WTC11 (cell line): ENCODE data around the gene SLC12A4. TPM values are rescaled to one million over a fixed set of nuclear protein-coding genes. Genes with fewer than 3 reads are reported as not detected.

ENCODE experiments used
- ATAC-seq: fragments of 200-7000 bp; cut with Tn5 transposase; 2 replicates; pipeline ENCODE4 v1.10.0; 2021; ENCODE audit warnings: mild to moderate bottlenecking, moderate library complexity
- CTCF ChIA-PET: fragments of 300-600 bp; sonication (Branson Sonifier 250); formaldehyde crosslinking; loops from one replicate; lab custom pipeline; 2021; ENCODE audit warnings: antibody characterized with exemption; lab: Charles Lee
- POLR2A ChIA-PET: fragments of 350-600 bp; sonication (Branson Sonifier 250); formaldehyde crosslinking; loops from one replicate; lab custom pipeline; 2021; ENCODE audit warnings: antibody characterized with exemption; lab: Charles Lee
- DNase-seq: peaks from one replicate; pipeline ENCODE4 v3.0.0; 2021; ENCODE audit warnings: low spot score
- H3K27ac Mint-ChIP-seq: 2 replicates; pipeline ENCODE4 v1.8.0; 2021; ENCODE audit warnings: mixed read lengths
- H3K27me3 Mint-ChIP-seq: 2 replicates; pipeline ENCODE4 v1.8.0; 2021; ENCODE audit warnings: low read depth, mild to moderate bottlenecking, moderate library complexity, mixed read lengths
- H3K36me3 Mint-ChIP-seq: 2 replicates; pipeline ENCODE4 v1.8.0; 2021; ENCODE audit warnings: mixed read lengths
- H3K4me1 Mint-ChIP-seq: 2 replicates; pipeline ENCODE4 v1.8.0; 2022; ENCODE audit warnings: mixed read lengths
- H3K4me3 Mint-ChIP-seq: 2 replicates; pipeline ENCODE4 v1.8.0; 2021; ENCODE audit warnings: mild to moderate bottlenecking, moderate library complexity, mixed read lengths
- H3K9me3 Mint-ChIP-seq: 2 replicates; pipeline ENCODE4 v1.8.0; 2021; ENCODE audit warnings: mixed read lengths
- ATF3 ChIP-seq: sonication (generic); formaldehyde crosslinking; conservative IDR thresholded peaks from 2 replicates; pipeline ENCODE4 v1.8.1; 2022; ENCODE audit warnings: mild to moderate bottlenecking, missing genetic modification reagents
- EMX1 ChIP-seq: fragments of 250-450 bp; sonication (Bioruptor Pico); IDR thresholded peaks from 2 replicates; pipeline ENCODE4 v1.8.0; 2021; ENCODE audit warnings: mild to moderate bottlenecking
- FOXP1 ChIP-seq: sonication (generic); formaldehyde crosslinking; IDR thresholded peaks from 2 replicates; pipeline ENCODE4 v1.8.0; 2022; ENCODE audit warnings: missing genetic modification reagents, mild to moderate bottlenecking, moderate library complexity, borderline replicate concordance
- HMGA2 ChIP-seq: fragments of 250-450 bp; sonication (Bioruptor Pico); IDR thresholded peaks from 2 replicates; pipeline ENCODE4 v1.4.0; 2021; ENCODE audit warnings: mild to moderate bottlenecking, moderate library complexity
- KAT7 ChIP-seq: sonication (generic); formaldehyde crosslinking; IDR thresholded peaks from 2 replicates; pipeline ENCODE4 v1.8.1; 2023; ENCODE audit warnings: missing genetic modification reagents, mild to moderate bottlenecking, borderline replicate concordance
- MXD4 ChIP-seq: fragments of 250-450 bp; sonication (Bioruptor Pico); IDR thresholded peaks from 2 replicates; pipeline ENCODE4 v1.8.0; 2021; ENCODE audit warnings: mild to moderate bottlenecking, moderate library complexity, borderline replicate concordance
- MYBL2 ChIP-seq: sonication (generic); formaldehyde crosslinking; IDR thresholded peaks from 2 replicates; pipeline ENCODE4 v1.8.1; 2023; ENCODE audit warnings: mild to moderate bottlenecking, moderate library complexity, missing genetic modification reagents
- NR1H2 ChIP-seq: sonication (generic); formaldehyde crosslinking; IDR thresholded peaks from 2 replicates; pipeline ENCODE4 v1.9.0; 2021; ENCODE audit warnings: mild to moderate bottlenecking, moderate library complexity, missing genetic modification reagents
- PREB ChIP-seq: sonication (generic); formaldehyde crosslinking; IDR thresholded peaks from 2 replicates; pipeline ENCODE4 v1.8.1; 2022; ENCODE audit warnings: mild to moderate bottlenecking, missing genetic modification reagents, moderate library complexity, borderline replicate concordance
- PRRX2 ChIP-seq: fragments of 250-450 bp; sonication (Bioruptor Pico); IDR thresholded peaks from 2 replicates; pipeline ENCODE4 v1.8.0; 2021; ENCODE audit warnings: mild to moderate bottlenecking
- RORB ChIP-seq: fragments of 250-450 bp; sonication (Bioruptor Pico); IDR thresholded peaks from 2 replicates; pipeline ENCODE4 v1.9.0; 2021; ENCODE audit warnings: mild to moderate bottlenecking
- STAT6 ChIP-seq: sonication (generic); formaldehyde crosslinking; conservative IDR thresholded peaks from 2 replicates; pipeline ENCODE4 v1.8.1; 2023; ENCODE audit warnings: mild to moderate bottlenecking, low read depth, missing genetic modification reagents, moderate library complexity
- TEAD1 ChIP-seq: sonication (generic); formaldehyde crosslinking; IDR thresholded peaks from 2 replicates; pipeline ENCODE4 v1.8.0; 2022; ENCODE audit warnings: mild to moderate bottlenecking, missing genetic modification reagents
- ZNF263 ChIP-seq: sonication (generic); formaldehyde crosslinking; IDR thresholded peaks from 2 replicates; pipeline ENCODE4 v1.8.1; 2022; ENCODE audit warnings: low read depth, mild to moderate bottlenecking, moderate library complexity, missing genetic modification reagents
- ZNF671 ChIP-seq: fragments of 250-450 bp; sonication (Bioruptor Pico); IDR thresholded peaks from 2 replicates; pipeline ENCODE4 v1.8.0; 2021; ENCODE audit warnings: mild to moderate bottlenecking
- total RNA-seq: library from RNA; stranded (reverse); gene quantifications from 3 replicates; pipeline ENCODE4 v1.2.3, GENCODE V29; 2021
- TF ChIP-seq, protein P1 (sequence below): fragments of 250-450 bp; sonication (Bioruptor Pico); conservative IDR thresholded peaks from 2 replicates; pipeline ENCODE4 v1.9.0; 2021; ENCODE audit warnings: mild to moderate bottlenecking
- TF ChIP-seq, protein P2 (sequence below): sonication (generic); formaldehyde crosslinking; IDR thresholded peaks from 2 replicates; pipeline ENCODE4 v1.8.0; 2023; ENCODE audit warnings: missing genetic modification reagents
- TF ChIP-seq, protein P3 (sequence below): sonication (generic); formaldehyde crosslinking; IDR thresholded peaks from 2 replicates; pipeline ENCODE4 v1.8.0; 2022; ENCODE audit warnings: mild to moderate bottlenecking, missing genetic modification reagents

The SLC12A4 gene
- total RNA-seq, 1 experiment from 2014 or later, result 94.1 TPM

- TF ChIP-seq, protein P1, sequence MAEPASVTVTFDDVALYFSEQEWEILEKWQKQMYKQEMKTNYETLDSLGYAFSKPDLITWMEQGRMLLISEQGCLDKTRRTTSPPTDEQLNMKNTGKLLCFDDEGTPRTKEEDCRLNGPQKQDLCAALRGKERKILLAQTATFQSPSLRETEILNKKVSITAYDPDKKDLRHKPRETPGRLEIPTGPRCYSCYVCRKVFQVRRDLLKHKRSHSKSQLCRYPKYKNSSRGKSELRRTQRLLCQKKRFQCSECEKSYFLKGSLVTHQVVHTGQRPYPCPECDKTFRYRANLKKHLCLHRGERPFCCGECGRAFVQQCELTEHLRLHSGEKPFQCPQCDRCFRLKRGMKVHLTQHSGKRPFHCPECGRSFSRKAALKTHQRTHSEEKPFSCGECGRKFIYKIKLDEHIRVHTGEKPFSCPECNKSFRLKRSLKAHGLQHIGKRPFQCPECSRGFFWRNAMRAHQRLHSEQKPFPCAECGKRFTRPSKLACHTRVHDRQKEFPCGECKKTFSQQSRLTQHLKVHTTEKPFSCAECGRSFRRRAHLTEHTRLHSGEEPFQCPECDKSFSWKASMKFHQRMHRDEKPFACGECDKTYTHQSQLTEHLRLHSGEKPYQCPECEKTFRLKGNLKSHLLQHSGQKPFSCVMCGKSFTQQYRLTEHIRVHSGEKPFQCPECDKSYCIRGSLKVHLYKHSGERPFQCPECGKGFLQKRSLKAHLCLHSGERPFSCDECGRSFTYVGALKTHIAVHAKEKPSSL (CRISPR knock-in tag), result no peak
- TF ChIP-seq MYBL2 (no peak), TEAD1 (CRISPR knock-in tag) (no peak), NR1H2 (CRISPR knock-in tag) (no peak), PREB (CRISPR knock-in tag) (no peak), ZNF671 (CRISPR knock-in tag) (no peak), PRRX2 (CRISPR knock-in tag) (no peak)
- TF ChIP-seq, protein P2, sequence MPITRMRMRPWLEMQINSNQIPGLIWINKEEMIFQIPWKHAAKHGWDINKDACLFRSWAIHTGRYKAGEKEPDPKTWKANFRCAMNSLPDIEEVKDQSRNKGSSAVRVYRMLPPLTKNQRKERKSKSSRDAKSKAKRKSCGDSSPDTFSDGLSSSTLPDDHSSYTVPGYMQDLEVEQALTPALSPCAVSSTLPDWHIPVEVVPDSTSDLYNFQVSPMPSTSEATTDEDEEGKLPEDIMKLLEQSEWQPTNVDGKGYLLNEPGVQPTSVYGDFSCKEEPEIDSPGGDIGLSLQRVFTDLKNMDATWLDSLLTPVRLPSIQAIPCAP (CRISPR knock-in tag), result no peak
- TF ChIP-seq, protein P3, sequence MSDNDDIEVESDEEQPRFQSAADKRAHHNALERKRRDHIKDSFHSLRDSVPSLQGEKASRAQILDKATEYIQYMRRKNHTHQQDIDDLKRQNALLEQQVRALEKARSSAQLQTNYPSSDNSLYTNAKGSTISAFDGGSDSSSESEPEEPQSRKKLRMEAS (CRISPR knock-in tag), result no peak
These were observed 36.5 kb downstream of the SLC12A4 start, which contains the start of gene CTRL (continued) for GRCh38 chr16:67931712-67932461.

GRCh38 chr16:67930678-67931211 is 37.7 kb downstream of the SLC12A4 start:
- DNase-seq (no peak), ATAC-seq (no peak)
- no peak for TF ChIP-seq EMX1 (CRISPR knock-in tag)
- TF ChIP-seq STAT6 (CRISPR knock-in tag), result no peak
- TF ChIP-seq ZNF263, result no peak
- no peak for TF ChIP-seq HMGA2 (CRISPR knock-in tag)
- TF ChIP-seq RORB, result no peak
- TF ChIP-seq MXD4 (CRISPR knock-in tag), result no peak
- TF ChIP-seq ATF3 (CRISPR knock-in tag), result no peak
- TF ChIP-seq FOXP1, result no peak
- no peak for TF ChIP-seq KAT7 (CRISPR knock-in tag)
- H3K9me3 Mint-ChIP-seq, result no peaks in the 10 kb centered on the region
- no peak overlapping the region for H3K4me3 Mint-ChIP-seq
- H3K36me3 Mint-ChIP-seq, result peaks cover 4% of the 10 kb centered on the region
- CTCF ChIA-PET, result interaction anchor here (1.4 to 9.2 kb wide), 2 partner anchors 47 to 114 kb away, joined by 7 to 144 read pairs; partner anchors contain the start of gene NRN1L
- no peak overlapping the region for H3K27ac Mint-ChIP-seq
- H3K27me3 Mint-ChIP-seq, result no peaks in the 10 kb centered on the region
- H3K4me1 Mint-ChIP-seq, result peaks cover 26% of the 10 kb centered on the region
- POLR2A ChIA-PET, result no interaction called here
